KMS-11 (cell line): Measurements from ENCODE around the gene MN1.

Experiments used
- H2AFZ ChIP-seq: fragments of 200-600 bp; sonication (generic); 2 replicates; pipeline ENCODE4 v1.6.1; 2016; ENCODE audit warnings: antibody characterized with exemption, mixed run types, low read depth
- H3K27ac ChIP-seq: fragments of 200-600 bp; sonication (generic); 2 replicates; pipeline ENCODE4 v1.6.1; 2016; ENCODE audit warnings: mild to moderate bottlenecking, mixed run types
- H3K27me3 ChIP-seq: fragments of 200-600 bp; sonication (generic); 2 replicates; pipeline ENCODE4 v1.6.1; 2017; ENCODE audit warnings: mild to moderate bottlenecking, low read depth, mixed run types, moderate library complexity; ENCODE audit not compliant: insufficient read depth
- H3K36me3 ChIP-seq: fragments of 200-600 bp; sonication (generic); 2 replicates; pipeline ENCODE4 v1.6.1; 2017; ENCODE audit warnings: mild to moderate bottlenecking, mixed run types; ENCODE audit not compliant: insufficient read depth
- H3K4me1 ChIP-seq: fragments of 200-600 bp; sonication (generic); 2 replicates; pipeline ENCODE4 v1.6.1; 2016; ENCODE audit warnings: mild to moderate bottlenecking, low read depth, mixed run types; ENCODE audit not compliant: poor library complexity, severe bottlenecking
- H3K4me2 ChIP-seq: fragments of 200-600 bp; sonication (generic); 2 replicates; pipeline ENCODE4 v1.7.0; 2016; ENCODE audit warnings: mild to moderate bottlenecking, mixed run types
- H3K4me3 ChIP-seq: fragments of 200-600 bp; sonication (generic); IDR thresholded peaks from 2 replicates; pipeline ENCODE4 v1.6.1; 2017; ENCODE audit warnings: low read depth, low read length, mixed read lengths; ENCODE audit not compliant: insufficient read depth
- H3K79me2 ChIP-seq: fragments of 200-600 bp; sonication (generic); 2 replicates; pipeline ENCODE4 v1.6.1; 2016; ENCODE audit warnings: low read depth, mixed run types; ENCODE audit not compliant: insufficient read depth
- H3K9ac ChIP-seq: fragments of 200-600 bp; sonication (generic); 2 replicates; pipeline ENCODE4 v1.6.1; 2016; ENCODE audit warnings: mild to moderate bottlenecking, mixed run types
- H4K20me1 ChIP-seq: fragments of 200-600 bp; sonication (generic); 2 replicates; pipeline ENCODE4 v1.6.1; 2016; ENCODE audit warnings: mild to moderate bottlenecking, mixed run types; ENCODE audit not compliant: insufficient read depth
- TF ChIP-seq, protein P1 (sequence below): fragments of 200-600 bp; sonication (generic); conservative IDR thresholded peaks from 2 replicates; pipeline ENCODE4 v1.6.1; 2017; ENCODE audit warnings: low read depth, mild to moderate bottlenecking, antibody characterized with exemption, low read length, moderate library complexity, mixed read lengths

Gene MN1

GRCh38 chr22:27729246-27729645 is 72.3 kb downstream of the MN1 start:
- no peak overlapping the region for H3K4me3 ChIP-seq
- H3K4me1 ChIP-seq, result no peaks in the 10 kb centered on the region
- TF ChIP-seq, protein P1, sequence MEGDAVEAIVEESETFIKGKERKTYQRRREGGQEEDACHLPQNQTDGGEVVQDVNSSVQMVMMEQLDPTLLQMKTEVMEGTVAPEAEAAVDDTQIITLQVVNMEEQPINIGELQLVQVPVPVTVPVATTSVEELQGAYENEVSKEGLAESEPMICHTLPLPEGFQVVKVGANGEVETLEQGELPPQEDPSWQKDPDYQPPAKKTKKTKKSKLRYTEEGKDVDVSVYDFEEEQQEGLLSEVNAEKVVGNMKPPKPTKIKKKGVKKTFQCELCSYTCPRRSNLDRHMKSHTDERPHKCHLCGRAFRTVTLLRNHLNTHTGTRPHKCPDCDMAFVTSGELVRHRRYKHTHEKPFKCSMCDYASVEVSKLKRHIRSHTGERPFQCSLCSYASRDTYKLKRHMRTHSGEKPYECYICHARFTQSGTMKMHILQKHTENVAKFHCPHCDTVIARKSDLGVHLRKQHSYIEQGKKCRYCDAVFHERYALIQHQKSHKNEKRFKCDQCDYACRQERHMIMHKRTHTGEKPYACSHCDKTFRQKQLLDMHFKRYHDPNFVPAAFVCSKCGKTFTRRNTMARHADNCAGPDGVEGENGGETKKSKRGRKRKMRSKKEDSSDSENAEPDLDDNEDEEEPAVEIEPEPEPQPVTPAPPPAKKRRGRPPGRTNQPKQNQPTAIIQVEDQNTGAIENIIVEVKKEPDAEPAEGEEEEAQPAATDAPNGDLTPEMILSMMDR, result no peak
- H3K27ac ChIP-seq, result no peak overlapping the region
- H3K4me2 ChIP-seq, result no peak overlapping the region
- no peaks in the 10 kb centered on the region for H3K36me3 ChIP-seq
- H3K9ac ChIP-seq, result no peak overlapping the region
- no peaks in the 10 kb centered on the region for H3K27me3 ChIP-seq
- H4K20me1 ChIP-seq, result no peaks in the 10 kb centered on the region
- H3K79me2 ChIP-seq, result no peaks in the 10 kb centered on the region
- H2AFZ ChIP-seq, result no peak overlapping the region

GRCh38 chr22:27727673-27728451 is 73.7 kb downstream of the MN1 start:
- Histone ChIP-seq H2AFZ (no peak overlapping the region), H3K79me2 (no peaks in the 10 kb centered on the region), H3K4me1 (no peaks in the 10 kb centered on the region), H3K9ac (no peak overlapping the region), H3K4me3 (no peak overlapping the region), H4K20me1 (no peaks in the 10 kb centered on the region), H3K27me3 (no peaks in the 10 kb centered on the region), H3K36me3 (no peaks in the 10 kb centered on the region), H3K27ac (no peak overlapping the region), H3K4me2 (no peak overlapping the region)
- TF ChIP-seq, protein P1, result no peak

DNA sequence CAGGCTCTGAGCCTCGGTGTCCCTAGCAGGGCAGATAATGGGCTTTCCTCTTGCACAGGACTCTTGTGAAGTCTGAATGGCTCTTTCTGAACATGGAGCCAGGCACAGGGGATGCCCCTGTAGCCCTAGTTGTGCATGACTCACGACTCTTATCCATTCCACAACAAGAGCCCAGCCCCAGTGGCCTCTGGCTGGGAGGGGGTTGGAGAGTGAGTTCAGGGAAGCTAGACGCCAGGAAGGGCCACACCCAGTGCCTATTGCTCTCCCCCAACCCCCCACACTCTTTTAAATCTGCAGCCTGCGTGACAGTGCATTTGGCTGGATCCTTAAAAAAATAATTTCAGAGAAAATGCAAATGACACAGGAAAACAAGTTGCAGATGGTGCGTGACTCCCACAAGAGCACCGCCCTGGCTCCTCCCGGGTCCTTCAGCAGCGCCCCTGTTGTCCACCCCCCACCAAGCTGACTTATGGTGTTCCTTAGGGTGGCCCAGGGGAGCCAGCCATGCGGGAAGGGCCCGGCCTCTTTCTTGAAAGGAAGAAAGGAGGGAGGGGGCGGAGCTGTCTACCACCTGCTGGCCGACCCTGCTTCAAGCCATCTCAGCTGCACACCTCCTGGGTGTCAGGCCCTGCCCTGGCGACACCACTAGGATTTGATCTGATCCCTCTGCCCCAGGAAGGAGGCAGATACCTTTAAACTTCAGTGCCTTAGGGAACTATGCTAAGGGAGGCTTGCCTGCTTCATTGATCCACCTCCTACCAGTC is 74.7 kb downstream of the MN1 start:
- TF ChIP-seq, protein P1, result no peak
- Histone ChIP-seq H3K4me3 (no peak overlapping the region), H3K27ac (no peak overlapping the region), H2AFZ (no peak overlapping the region), H3K4me1 (no peaks in the 10 kb centered on the region), H3K4me2 (no peak overlapping the region), H3K9ac (no peak overlapping the region), H3K79me2 (no peaks in the 10 kb centered on the region), H4K20me1 (no peaks in the 10 kb centered on the region), H3K27me3 (no peaks in the 10 kb centered on the region), H3K36me3 (no peaks in the 10 kb centered on the region)

- H3K27ac ChIP-seq, result no peak overlapping the region
Observed at GRCh38 chr22:27726331-27726685, 75.2 kb downstream of the MN1 start.

More at GRCh38 chr22:27726331-27726685, 75.2 kb downstream of the MN1 start:
- Histone ChIP-seq H3K4me1 (no peaks in the 10 kb centered on the region), H3K9ac (no peak overlapping the region), H4K20me1 (no peaks in the 10 kb centered on the region), H3K4me2 (no peak overlapping the region), H3K79me2 (no peaks in the 10 kb centered on the region), H2AFZ (no peak overlapping the region), H3K36me3 (no peaks in the 10 kb centered on the region), H3K4me3 (no peak overlapping the region), H3K27me3 (no peaks in the 10 kb centered on the region)
- TF ChIP-seq, protein P1, result no peak
